Measurements from ENCODE around the gene RPL31. TPM values are rescaled to one million over a fixed set of nuclear protein-coding genes. Genes with fewer than 3 reads are reported as not detected.

RPL31 gene
- polyA plus RNA-seq, 4 donors: 2,275 to 7,641 (median 4,031) TPM

Other genes with a start within 250 kb of the RPL31 start
- 10 to 100 TPM; 23.9 to 34.2 (median 26.3) TPM for gene NPAS2, start 182.2 kb upstream of the RPL31 start, polyA plus RNA-seq
- gene TBC1D8, start 149.1 kb downstream of the RPL31 start, polyA plus RNA-seq: 100 to 1,000 TPM in 1 of 4 donors, 10 to 100 TPM in 3; 12.6 to 113 (median 28.2) TPM